A673 (cell line): ENCODE data around the gene GALNTL6.

Experiments
- CTCF ChIP-seq: fragments of 300-800, 200-600 bp; sonication (generic); conservative IDR thresholded peaks from 2 replicates; pipeline ENCODE4 v1.5.1; 2017; ENCODE audit warnings: low read depth, mild to moderate bottlenecking, antibody characterized with exemption, low read length, moderate library complexity, mixed read lengths
- EZH2 ChIP-seq: fragments of 200-600 bp; sonication (generic); IDR thresholded peaks from 2 replicates; pipeline ENCODE4 v1.6.1; 2017; ENCODE audit warnings: borderline replicate concordance, low read depth, mild to moderate bottlenecking, mixed read lengths, antibody characterized with exemption, low read length; ENCODE audit not compliant: poor library complexity, severe bottlenecking

DNA sequence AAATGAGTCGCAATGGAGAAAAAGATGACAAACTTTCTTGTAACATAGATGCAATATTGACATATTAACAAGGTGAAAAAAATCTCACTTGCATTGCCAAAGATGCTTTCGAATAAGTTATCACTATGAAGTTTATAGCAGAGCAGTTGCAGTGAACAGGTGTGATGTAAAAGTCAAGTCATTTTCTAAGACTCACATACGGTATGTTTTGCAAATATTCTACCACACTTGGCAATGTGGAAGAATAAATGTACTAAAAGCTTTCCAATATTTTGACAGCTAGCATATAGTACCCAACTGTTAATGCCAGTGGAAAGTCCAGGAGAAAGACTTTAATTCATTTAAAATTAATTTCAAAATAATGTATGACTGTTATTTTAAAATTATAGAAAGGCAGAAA, 76.5 kb downstream of the GALNTL6 start:
- TF ChIP-seq EZH2, result no peak
- TF ChIP-seq CTCF, result no peak
